Stimulated activated naive CD8-positive, alpha-beta T cell treated with anti-CD3 and anti-CD28 coated beads, Interleukin-15, amount 100 ng/mL, for 72 hours (primary cell): ENCODE measurements around the gene EYA4.
A peak's percentile ranks its signal among the peaks of the same experiment; 100 is the strongest.

Source experiments
- ATAC-seq: fragments of 150-1000 bp; cut with Tn5 transposase; 2 replicates; pipeline ENCODE4 v1.10.0; 2021; ENCODE audit warnings: mild to moderate bottlenecking, moderate library complexity
- DNase-seq, 2 donors: peaks; one replicate each; pipeline ENCODE4 v3.0.0; 2021 to 2022
- H3K27ac Mint-ChIP-seq, 2 donors: one replicate each; pipeline ENCODE4 v1.8.0; 2022; ENCODE audit warnings: mild to moderate bottlenecking in 2 of 2, mixed read lengths in 2 of 2, moderate library complexity in 2 of 2
- H3K27me3 Mint-ChIP-seq: one replicate; pipeline ENCODE4 v1.8.0; 2022; ENCODE audit warnings: mixed read lengths
- H3K4me1 Mint-ChIP-seq: one replicate; pipeline ENCODE4 v1.8.0; 2022; ENCODE audit warnings: mild to moderate bottlenecking, mixed read lengths
- H3K4me3 Mint-ChIP-seq, 2 donors: one replicate each; pipeline ENCODE4 v1.8.0; 2022; ENCODE audit warnings: mild to moderate bottlenecking in 2 of 2, mixed read lengths in 2 of 2, moderate library complexity in 1 of 2
- H3K9me3 Mint-ChIP-seq, 2 donors: one replicate each; pipeline ENCODE4 v1.8.0; 2022; ENCODE audit warnings: mixed read lengths in 2 of 2

Gene EYA4

DNA sequence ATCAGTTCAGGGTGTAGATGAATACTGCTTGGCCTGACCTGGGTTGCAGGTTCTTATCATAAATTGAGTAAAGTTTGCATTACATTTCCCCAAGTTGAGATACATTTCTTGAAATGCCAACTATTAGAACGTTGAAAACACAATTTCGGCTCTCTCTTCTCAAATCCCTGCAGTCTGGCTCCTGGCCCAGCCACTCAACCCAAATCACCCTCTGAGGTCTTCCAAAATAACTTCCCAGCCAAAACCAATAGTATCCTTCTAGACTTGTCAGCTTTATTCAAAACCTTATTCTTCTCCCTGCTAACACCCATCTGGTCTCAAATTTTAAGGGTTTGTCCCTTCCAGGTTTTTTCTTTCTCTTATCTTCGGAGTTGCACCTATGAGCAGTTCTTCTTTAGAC lies 263.6 kb downstream of the EYA4 start:
- Mint-ChIP-seq H3K27ac (no peak overlapping the region), H3K4me3 (no peak overlapping the region), H3K27me3 (peaks cover 19% of the 10 kb centered on the region), H3K9me3 (no peaks in the 10 kb centered on the region), H3K4me1 (no peaks in the 10 kb centered on the region)
- ATAC-seq (no peak), DNase-seq (no peak)

GRCh38 chr6:133505681-133506080 lies 264.5 kb downstream of the EYA4 start:
- no peak overlapping the region for H3K27ac Mint-ChIP-seq
- H3K27me3 Mint-ChIP-seq = peaks cover 14% of the 10 kb centered on the region
- DNase-seq = no peak
- no peaks in the 10 kb centered on the region for H3K9me3 Mint-ChIP-seq
- H3K4me3 Mint-ChIP-seq = no peak overlapping the region
- ATAC-seq = no peak
- no peaks in the 10 kb centered on the region for H3K4me1 Mint-ChIP-seq

DNA sequence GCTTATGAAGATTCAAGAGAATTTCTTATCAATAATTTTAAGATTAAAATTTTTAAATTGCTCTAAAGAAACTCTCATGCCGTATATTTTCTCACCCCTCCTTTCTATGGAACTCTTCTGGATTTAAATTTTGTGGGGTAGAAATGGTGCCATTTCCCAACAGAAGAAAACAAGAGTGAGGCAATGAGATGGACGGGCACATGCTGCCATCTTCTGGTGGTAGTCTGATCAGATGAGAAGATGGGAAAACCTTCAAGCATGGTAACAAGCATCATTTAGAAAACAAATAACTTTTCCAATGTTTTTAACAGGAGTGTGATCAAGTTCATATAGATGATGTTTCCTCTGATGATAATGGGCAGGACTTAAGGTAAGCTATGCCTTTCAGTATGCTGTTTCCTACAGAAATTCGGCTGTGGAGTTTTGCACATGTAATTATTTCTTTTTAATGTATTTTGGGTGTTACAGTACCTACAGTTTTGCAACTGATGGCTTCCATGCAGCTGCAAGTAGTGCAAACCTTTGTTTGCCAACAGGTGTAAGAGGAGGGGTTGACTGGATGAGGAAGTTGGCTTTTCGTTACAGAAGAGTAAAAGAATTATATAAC lies 271.4 kb downstream of the EYA4 start:
- DNase-seq = peak; percentile 8 to 19
- ATAC-seq = no peak
- Mint-ChIP-seq H3K27me3 (peaks cover 15% of the 10 kb centered on the region), H3K27ac (no peak overlapping the region), H3K4me1 (no peaks in the 10 kb centered on the region), H3K9me3 (peaks cover 0 to 1% of the 10 kb centered on the region in 2 donors), H3K4me3 (no peak overlapping the region)

- peaks cover 13% of the 10 kb centered on the region for H3K27me3 Mint-ChIP-seq
- no peak overlapping the region for H3K4me3 Mint-ChIP-seq
- no peak for DNase-seq
- no peak overlapping the region for H3K27ac Mint-ChIP-seq
- H3K4me1 Mint-ChIP-seq = no peaks in the 10 kb centered on the region
- no peaks in the 10 kb centered on the region for H3K9me3 Mint-ChIP-seq
- ATAC-seq = no peak
These were observed 282.7 kb downstream of the EYA4 start for GRCh38 chr6:133523816-133524215.

DNA sequence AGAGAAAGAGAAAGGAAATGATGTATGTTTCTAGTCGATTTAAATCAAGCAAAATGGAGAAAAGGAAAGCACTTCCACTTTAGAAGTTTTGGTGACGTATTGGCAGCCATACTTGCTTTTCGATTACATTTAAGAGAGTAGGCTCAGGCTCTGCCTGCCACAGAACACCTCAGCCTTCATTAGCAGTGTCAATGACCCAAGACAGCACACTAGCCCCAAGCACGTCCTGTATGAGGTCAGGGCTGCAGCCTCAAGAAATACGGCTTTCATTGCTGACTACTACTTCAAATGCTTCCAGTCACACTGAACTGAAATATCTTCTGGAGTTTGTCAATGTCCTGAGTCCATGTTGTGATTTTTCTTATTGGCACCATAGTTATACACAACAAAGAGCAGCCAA lies 285.3 kb downstream of the EYA4 start:
- H3K9me3 Mint-ChIP-seq = no peaks in the 10 kb centered on the region
- H3K4me3 Mint-ChIP-seq = no peak overlapping the region
- DNase-seq = no peak
- H3K4me1 Mint-ChIP-seq = no peaks in the 10 kb centered on the region
- no peak overlapping the region for H3K27ac Mint-ChIP-seq
- no peak for ATAC-seq
- H3K27me3 Mint-ChIP-seq = peaks cover 14% of the 10 kb centered on the region

DNA sequence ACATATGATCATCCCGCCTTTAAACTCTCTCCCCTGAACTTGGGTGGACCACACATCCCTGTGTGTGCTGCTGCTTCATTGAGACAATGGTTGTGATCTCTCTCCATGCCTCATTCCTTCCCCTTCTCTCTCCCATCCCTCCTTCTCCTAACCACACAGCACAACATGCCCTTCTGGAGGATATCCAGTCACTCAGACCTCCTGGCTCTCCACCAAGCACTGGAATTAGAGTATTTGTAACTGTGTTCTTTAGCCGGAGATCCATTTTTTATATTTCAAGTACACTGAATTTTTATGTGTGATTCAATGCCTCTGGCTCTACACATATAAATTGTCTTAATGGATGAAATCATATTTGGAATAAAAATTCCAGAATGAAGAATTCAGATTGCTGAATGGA lies 287.4 kb downstream of the EYA4 start:
- Mint-ChIP-seq H3K4me3 (no peak overlapping the region), H3K9me3 (no peaks in the 10 kb centered on the region), H3K27ac (peak overlapping the region in 1 of 2 donors; percentile 81), H3K4me1 (no peaks in the 10 kb centered on the region), H3K27me3 (peaks cover 22% of the 10 kb centered on the region)
- no peak for DNase-seq
- ATAC-seq = no peak

- ATAC-seq (no peak), DNase-seq (no peak)
- Mint-ChIP-seq H3K9me3 (no peaks in the 10 kb centered on the region), H3K4me1 (no peaks in the 10 kb centered on the region), H3K27me3 (peaks cover 17% of the 10 kb centered on the region), H3K4me3 (no peak overlapping the region), H3K27ac (no peak overlapping the region)
These were observed 291.8 kb downstream of the EYA4 start for GRCh38 chr6:133532908-133533307.

- DNase-seq = no peak
- no peaks in the 10 kb centered on the region for H3K9me3 Mint-ChIP-seq
- peaks cover 24% of the 10 kb centered on the region for H3K27me3 Mint-ChIP-seq
- H3K4me1 Mint-ChIP-seq = no peaks in the 10 kb centered on the region
- no peak overlapping the region for H3K27ac Mint-ChIP-seq
- no peak overlapping the region for H3K4me3 Mint-ChIP-seq
- ATAC-seq = no peak
These were observed 298.5 kb downstream of the EYA4 start for GRCh38 chr6:133539502-133540259.

GRCh38 chr6:133540361-133540760 lies 299.2 kb downstream of the EYA4 start:
- no peak overlapping the region for H3K27ac Mint-ChIP-seq
- H3K4me3 Mint-ChIP-seq = no peak overlapping the region
- DNase-seq = no peak
- ATAC-seq = no peak
- H3K27me3 Mint-ChIP-seq = peaks cover 24% of the 10 kb centered on the region
- H3K9me3 Mint-ChIP-seq = no peaks in the 10 kb centered on the region
- no peaks in the 10 kb centered on the region for H3K4me1 Mint-ChIP-seq

DNA sequence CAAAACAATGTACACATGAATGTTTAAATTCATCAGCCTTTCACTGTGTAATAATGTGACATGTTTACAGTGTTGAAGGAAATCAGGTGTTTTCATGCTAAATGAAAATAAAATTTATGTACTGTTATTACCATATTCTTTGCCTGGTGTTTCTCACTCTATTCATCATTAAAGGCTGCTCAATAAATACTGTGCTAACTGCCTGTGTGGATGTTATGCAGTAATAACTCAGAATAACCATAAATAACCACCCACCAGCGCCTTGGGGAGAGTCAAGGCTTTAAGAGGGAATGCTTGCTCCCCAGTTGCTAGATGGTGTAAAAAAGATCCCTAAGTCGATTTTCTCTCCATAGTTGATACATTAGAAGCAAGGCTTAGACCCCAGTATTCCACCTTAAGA lies 299.9 kb downstream of the EYA4 start:
- no peak for DNase-seq
- no peak for ATAC-seq
- Mint-ChIP-seq H3K27ac (no peak overlapping the region), H3K4me1 (no peaks in the 10 kb centered on the region), H3K27me3 (peaks cover 24% of the 10 kb centered on the region), H3K9me3 (no peaks in the 10 kb centered on the region), H3K4me3 (no peak overlapping the region)

DNA sequence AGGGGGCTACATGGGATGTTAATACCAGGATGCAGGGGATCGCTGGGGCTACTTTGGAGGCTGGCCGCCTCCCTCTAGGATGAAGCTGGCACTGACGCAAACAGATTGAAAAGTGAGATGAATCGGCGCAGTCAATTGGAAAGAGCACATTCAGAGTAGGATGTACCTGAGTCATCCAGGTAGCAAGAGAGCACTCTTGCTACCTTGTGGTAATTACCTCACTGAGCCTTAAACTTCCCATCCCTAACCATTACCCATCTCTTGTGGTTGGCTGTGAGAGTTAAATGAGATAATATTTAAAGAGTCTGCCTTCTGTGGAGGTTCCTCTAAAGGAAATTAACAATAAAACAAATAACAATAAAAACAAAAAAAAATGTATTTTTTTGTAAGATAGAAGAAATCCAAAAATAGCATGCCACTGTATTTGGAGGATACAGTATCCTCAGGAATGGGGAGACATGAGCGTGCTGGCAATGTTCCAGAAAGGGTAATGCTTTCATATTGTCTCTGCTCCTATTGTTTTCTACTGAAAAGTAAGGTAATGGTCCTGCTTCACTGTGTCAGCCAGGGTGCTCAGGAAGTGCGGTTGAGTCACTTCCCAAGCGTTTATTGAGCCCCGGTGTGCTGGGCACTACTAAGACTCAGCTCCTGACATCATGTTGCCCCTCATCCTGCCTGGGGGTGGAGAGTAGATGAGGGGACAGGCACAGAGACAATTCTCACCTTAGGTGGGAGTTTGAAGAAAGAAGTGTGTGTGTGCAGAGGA lies 301.1 kb downstream of the EYA4 start:
- H3K27me3 Mint-ChIP-seq = peaks cover 24% of the 10 kb centered on the region
- ATAC-seq = peak; percentile 66
- DNase-seq = no peak
- H3K9me3 Mint-ChIP-seq = no peaks in the 10 kb centered on the region
- no peak overlapping the region for H3K27ac Mint-ChIP-seq
- no peak overlapping the region for H3K4me3 Mint-ChIP-seq
- no peaks in the 10 kb centered on the region for H3K4me1 Mint-ChIP-seq

DNA sequence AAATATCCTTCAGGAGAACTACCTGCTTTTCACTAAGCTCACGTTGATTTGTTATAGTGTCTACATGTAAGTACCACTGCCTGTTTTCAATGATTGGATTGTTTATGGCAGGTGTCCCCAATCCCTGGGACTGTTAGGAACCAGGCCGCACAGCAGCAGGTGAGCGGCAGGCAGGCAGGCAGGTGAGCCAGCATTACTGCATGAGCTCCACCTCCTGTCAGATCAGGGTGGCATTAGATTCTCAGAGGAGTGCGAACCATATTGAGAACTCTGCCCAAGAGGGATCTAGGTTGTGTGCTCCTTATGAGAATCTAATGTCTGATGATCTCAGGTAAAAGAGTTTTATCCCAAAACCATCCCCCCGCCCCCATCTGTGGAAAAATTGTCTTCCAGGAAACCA lies 303.3 kb downstream of the EYA4 start:
- DNase-seq (no peak), ATAC-seq (no peak)
- H3K4me3 Mint-ChIP-seq = no peak overlapping the region
- no peaks in the 10 kb centered on the region for H3K4me1 Mint-ChIP-seq
- H3K27me3 Mint-ChIP-seq = peaks cover 24% of the 10 kb centered on the region
- no peak overlapping the region for H3K27ac Mint-ChIP-seq
- H3K9me3 Mint-ChIP-seq = no peaks in the 10 kb centered on the region

- no peak for ATAC-seq
- Mint-ChIP-seq H3K4me3 (no peak overlapping the region), H3K4me1 (no peaks in the 10 kb centered on the region), H3K9me3 (no peaks in the 10 kb centered on the region), H3K27ac (no peak overlapping the region), H3K27me3 (peaks cover 17% of the 10 kb centered on the region)
- DNase-seq = no peak
These were observed 304.9 kb downstream of the EYA4 start for GRCh38 chr6:133546098-133546497.

DNA sequence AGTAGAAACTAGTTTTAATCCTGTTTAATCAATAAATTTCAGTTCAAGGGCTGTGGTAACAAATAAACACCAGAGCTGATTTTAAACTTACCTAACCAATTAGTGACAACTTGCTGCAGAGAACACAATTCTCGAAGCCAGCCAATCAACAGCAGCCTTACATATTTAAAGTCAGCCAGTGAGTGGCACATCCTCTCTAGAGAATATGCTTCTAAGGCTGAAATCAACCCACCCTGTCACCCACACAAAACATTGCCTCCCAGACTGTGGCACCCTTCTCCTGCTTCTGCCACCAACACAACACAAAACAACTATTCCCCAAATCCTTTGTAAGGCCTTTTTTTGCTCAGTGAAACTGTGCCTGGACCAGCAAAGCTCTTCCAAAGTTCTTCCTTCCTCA lies 306.0 kb downstream of the EYA4 start:
- H3K27ac Mint-ChIP-seq = peak overlapping the region in 1 of 2 donors; percentile 27
- no peaks in the 10 kb centered on the region for H3K9me3 Mint-ChIP-seq
- ATAC-seq (no peak), DNase-seq (no peak)
- no peaks in the 10 kb centered on the region for H3K4me1 Mint-ChIP-seq
- peaks cover 9% of the 10 kb centered on the region for H3K27me3 Mint-ChIP-seq
- no peak overlapping the region for H3K4me3 Mint-ChIP-seq

DNA sequence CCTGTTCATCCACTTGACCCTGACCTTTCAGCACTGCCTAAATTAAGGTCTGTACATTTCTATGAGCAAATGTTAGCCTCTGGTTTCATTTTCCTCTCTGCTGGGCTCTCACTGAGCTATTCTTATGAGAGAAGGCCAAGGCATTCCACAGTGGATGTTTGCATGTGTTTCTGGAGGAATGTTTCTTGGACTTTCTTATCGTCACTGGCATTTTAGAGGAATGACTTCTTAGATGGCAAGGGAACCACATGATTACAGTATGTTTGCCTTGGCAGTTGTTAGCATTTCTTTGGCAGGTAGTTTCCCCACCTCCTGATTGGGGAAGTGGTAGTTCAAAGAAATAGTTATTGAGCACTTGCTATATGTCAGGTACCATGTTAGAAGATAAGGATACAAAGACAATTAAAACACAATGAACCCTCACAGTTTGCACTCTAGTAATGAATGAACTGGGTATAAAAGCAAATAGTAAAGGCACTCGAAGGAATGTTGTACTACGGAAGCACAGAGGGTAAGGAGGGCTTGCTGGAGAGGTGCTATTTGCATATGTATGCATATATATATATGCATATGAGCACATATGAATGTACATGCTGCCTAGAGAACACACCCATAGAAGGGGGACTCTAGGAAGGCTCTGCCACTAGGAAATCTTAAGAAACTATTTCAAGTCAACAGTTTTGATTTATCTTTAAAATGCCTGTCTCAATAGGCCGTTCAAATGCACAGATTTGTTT lies 307.4 kb downstream of the EYA4 start:
- DNase-seq (no peak), ATAC-seq (no peak)
- Mint-ChIP-seq H3K9me3 (no peaks in the 10 kb centered on the region), H3K27ac (no peak overlapping the region), H3K4me1 (no peaks in the 10 kb centered on the region), H3K27me3 (peaks cover 9% of the 10 kb centered on the region), H3K4me3 (no peak overlapping the region)
